ENCODE measurements around the gene RPS6KA3. TPM values are rescaled to one million over a fixed set of nuclear protein-coding genes. Genes with fewer than 3 reads are reported as not detected.

Gene RPS6KA3
- total RNA-seq, 1 experiment from 2014 or later, result 35.5 TPM

GRCh38 chrX:20217906-20218305 lies 48.8 kb downstream of the RPS6KA3 start:
- peaks cover 9 to 15% of the 10 kb centered on the region in 2 experiments; a peak in 3 of 4 replicates for H3K4me1 ChIP-seq (ENCODE audit: control insufficient read depth in 1 of 2, insufficient read depth in 2 of 2, low read length in 2 of 2)
- no peaks in the 10 kb centered on the region for H4K20me1 ChIP-seq (ENCODE audit: insufficient read depth)
- POLR2A ChIA-PET, result no interaction called here
- no peak overlapping the region for H2AFZ ChIP-seq (ENCODE audit: low read depth, low read length, poor library complexity, severe bottlenecking)
- no peaks in the 10 kb centered on the region for H3K27me3 ChIP-seq (ENCODE audit: insufficient read depth, low read length)
- TF ChIP-seq REST (IDR thresholded peaks at IDR 0.05; ENCODE audit: low read depth) (no peak), JUND (IDR thresholded peaks at IDR 0.05) (no peak), EZH2 (IDR thresholded peaks at IDR 0.05) (no peak), SP1 (IDR thresholded peaks at IDR 0.05; ENCODE audit: low read depth) (no peak), SIN3A (IDR thresholded peaks at IDR 0.05; ENCODE audit: low read depth) (no peak), FOSL1 (IDR thresholded peaks at IDR 0.05; ENCODE audit: low read depth) (no peak), ATF3 (IDR thresholded peaks at IDR 0.05) (no peak), EGR1 (IDR thresholded peaks at IDR 0.05; ENCODE audit: low read depth) (no peak), CTCF (IDR thresholded peaks at IDR 0.05 in 2 of 3, conservative IDR thresholded peaks at IDR 0.05 in 1 of 3; ENCODE audit: borderline replicate concordance in 1 of 3, insufficient read depth in 1 of 3, low read depth in 2 of 3, low read length in 2 of 3) (no peak), TCF7L2 (IDR thresholded peaks at IDR 0.05; ENCODE audit: borderline replicate concordance, extremely low read depth, insufficient read depth, insufficient read length) (no peak), YY1 (IDR thresholded peaks at IDR 0.05; ENCODE audit: extremely low read depth, insufficient replicate concordance, low read depth, low read length) (no peak), SRF (IDR thresholded peaks at IDR 0.05; ENCODE audit: low read depth) (no peak), RAD21 (IDR thresholded peaks at IDR 0.05; ENCODE audit: low read depth) (no peak), CEBPB (IDR thresholded peaks at IDR 0.05; ENCODE audit: low read depth) (no peak), ZBTB33 (IDR thresholded peaks at IDR 0.05; ENCODE audit: extremely low read depth, insufficient replicate concordance, low read length) (no peak), POLR2AphosphoS5 (IDR thresholded peaks at IDR 0.05; ENCODE audit: low read depth, low read length) (no peak), ELF1 (IDR thresholded peaks at IDR 0.05; ENCODE audit: borderline replicate concordance, low read depth) (no peak), EZH2phosphoT487 (IDR thresholded peaks at IDR 0.05; ENCODE audit: borderline replicate concordance) (no peak), MAX (IDR thresholded peaks at IDR 0.05) (no peak)
- peak overlapping the region; percentile 36; the same call in 1 of the 2 replicates for H3K4me2 ChIP-seq (ENCODE audit: low read length)
- no peak for ATAC-seq
- RAD21 ChIA-PET (ENCODE audit: low non-redundant PET in 1 of 2, low total read pairs in 2 of 2, uncharacterized antibody in 2 of 2, unreplicated experiment in 2 of 2), result no interaction called here
- no peak overlapping the region for H3K4me3 ChIP-seq (replicated peaks in 1 of 2; ENCODE audit: low read depth in 1 of 2, low read length in 2 of 2)
- intact Hi-C loops (cut with micrococcal nuclease), result no loop called here
- CTCF ChIA-PET, result no interaction called here
- BruUV-seq (replicated peaks), result no TSS peak
- H3K9me2 ChIP-seq (ENCODE audit: insufficient read depth), result no peaks in the 10 kb centered on the region
- H3K9me3 ChIP-seq (ENCODE audit: control insufficient read depth in 1 of 2, insufficient read depth in 1 of 2, low read depth in 1 of 2, low read length in 2 of 2), result no peaks in the 10 kb centered on the region
- DNase-seq (ENCODE audit: low read depth, low spot score), result no peak
- H3K9ac ChIP-seq (ENCODE audit: low read length), result no peak overlapping the region
- H3K79me2 ChIP-seq (ENCODE audit: insufficient read depth, low read length), result peaks cover 32% of the 10 kb centered on the region
- no peak overlapping the region for H3K27ac ChIP-seq (ENCODE audit: low read depth, low read length)
- no peaks in the 10 kb centered on the region for H3K36me3 ChIP-seq (ENCODE audit: control insufficient read depth in 1 of 2, insufficient read depth in 2 of 2, low read length in 2 of 2)

All from HCT116 (cell line).